Inferior parietal cortex (tissue), 1 donor: ENCODE data around the gene BAZ2B.
"Not testable (repeated sequence)": the region's sequence is repeated elsewhere in the genome, so short reads cannot be mapped to it uniquely, and the experiment has no call there.

ENCODE experiments used
- DNase-seq: peaks from one replicate; pipeline ENCODE4 v3.0.0-alpha.2; 2016; ENCODE audit errors: extremely low spot score

Gene BAZ2B, protein sequence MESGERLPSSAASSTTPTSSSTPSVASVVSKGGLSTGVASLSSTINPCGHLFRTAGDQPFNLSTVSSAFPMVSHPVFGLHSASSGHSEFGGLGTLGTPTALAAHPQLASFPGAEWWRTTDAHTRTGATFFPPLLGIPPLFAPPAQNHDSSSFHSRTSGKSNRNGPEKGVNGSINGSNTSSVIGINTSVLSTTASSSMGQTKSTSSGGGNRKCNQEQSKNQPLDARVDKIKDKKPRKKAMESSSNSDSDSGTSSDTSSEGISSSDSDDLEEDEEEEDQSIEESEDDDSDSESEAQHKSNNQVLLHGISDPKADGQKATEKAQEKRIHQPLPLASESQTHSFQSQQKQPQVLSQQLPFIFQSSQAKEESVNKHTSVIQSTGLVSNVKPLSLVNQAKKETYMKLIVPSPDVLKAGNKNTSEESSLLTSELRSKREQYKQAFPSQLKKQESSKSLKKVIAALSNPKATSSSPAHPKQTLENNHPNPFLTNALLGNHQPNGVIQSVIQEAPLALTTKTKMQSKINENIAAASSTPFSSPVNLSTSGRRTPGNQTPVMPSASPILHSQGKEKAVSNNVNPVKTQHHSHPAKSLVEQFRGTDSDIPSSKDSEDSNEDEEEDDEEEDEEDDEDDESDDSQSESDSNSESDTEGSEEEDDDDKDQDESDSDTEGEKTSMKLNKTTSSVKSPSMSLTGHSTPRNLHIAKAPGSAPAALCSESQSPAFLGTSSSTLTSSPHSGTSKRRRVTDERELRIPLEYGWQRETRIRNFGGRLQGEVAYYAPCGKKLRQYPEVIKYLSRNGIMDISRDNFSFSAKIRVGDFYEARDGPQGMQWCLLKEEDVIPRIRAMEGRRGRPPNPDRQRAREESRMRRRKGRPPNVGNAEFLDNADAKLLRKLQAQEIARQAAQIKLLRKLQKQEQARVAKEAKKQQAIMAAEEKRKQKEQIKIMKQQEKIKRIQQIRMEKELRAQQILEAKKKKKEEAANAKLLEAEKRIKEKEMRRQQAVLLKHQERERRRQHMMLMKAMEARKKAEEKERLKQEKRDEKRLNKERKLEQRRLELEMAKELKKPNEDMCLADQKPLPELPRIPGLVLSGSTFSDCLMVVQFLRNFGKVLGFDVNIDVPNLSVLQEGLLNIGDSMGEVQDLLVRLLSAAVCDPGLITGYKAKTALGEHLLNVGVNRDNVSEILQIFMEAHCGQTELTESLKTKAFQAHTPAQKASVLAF (N-terminal part only)

DNA sequence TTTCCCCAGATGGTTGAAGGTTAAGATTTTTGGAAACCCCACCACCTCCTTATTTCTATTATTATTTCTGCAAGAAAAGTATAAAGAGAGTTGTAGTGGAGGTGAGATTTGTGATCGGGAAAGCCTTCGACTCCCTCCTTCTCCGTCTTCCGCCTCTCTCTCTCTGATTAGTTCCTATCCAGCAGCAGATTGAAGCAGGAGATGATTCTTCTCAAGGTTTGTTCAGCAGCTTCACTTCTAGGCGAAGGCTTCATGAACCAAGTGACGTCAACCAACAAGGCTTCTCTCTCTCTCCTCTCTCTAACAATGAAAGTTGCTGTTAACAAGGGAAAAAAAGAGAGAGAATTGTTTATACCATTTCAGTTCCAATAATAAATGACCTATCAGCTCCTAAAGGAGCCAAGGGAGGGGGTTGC is at the start of gene BAZ2B:
Gene BAZ2B (minus strand): TSS at position 263 of the 416 bp plus-strand sequence. CDS start 137,829 bp downstream, outside the sequence.
- DNase-seq, result peak; percentile 82

DNA sequence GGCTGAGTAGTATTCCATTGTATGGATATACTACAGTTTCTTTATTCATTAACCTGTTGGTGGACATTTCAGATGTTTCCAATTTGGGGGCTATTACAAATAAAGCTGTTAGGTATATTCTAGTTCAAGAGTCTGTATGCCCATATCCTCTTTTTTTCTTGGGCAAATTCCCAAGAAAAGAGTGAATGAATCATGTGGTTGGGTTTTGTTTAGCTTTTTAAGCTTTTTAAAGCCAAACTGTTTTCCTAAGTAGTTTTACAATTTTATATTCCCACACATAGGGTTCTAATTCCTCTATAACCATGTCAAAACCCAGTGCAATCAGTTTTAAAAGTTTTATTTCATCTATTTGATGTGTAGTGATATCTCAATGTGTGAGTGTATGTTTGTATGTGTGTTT is 44.9 kb upstream of the BAZ2B start:
- DNase-seq, result no peak

DNA sequence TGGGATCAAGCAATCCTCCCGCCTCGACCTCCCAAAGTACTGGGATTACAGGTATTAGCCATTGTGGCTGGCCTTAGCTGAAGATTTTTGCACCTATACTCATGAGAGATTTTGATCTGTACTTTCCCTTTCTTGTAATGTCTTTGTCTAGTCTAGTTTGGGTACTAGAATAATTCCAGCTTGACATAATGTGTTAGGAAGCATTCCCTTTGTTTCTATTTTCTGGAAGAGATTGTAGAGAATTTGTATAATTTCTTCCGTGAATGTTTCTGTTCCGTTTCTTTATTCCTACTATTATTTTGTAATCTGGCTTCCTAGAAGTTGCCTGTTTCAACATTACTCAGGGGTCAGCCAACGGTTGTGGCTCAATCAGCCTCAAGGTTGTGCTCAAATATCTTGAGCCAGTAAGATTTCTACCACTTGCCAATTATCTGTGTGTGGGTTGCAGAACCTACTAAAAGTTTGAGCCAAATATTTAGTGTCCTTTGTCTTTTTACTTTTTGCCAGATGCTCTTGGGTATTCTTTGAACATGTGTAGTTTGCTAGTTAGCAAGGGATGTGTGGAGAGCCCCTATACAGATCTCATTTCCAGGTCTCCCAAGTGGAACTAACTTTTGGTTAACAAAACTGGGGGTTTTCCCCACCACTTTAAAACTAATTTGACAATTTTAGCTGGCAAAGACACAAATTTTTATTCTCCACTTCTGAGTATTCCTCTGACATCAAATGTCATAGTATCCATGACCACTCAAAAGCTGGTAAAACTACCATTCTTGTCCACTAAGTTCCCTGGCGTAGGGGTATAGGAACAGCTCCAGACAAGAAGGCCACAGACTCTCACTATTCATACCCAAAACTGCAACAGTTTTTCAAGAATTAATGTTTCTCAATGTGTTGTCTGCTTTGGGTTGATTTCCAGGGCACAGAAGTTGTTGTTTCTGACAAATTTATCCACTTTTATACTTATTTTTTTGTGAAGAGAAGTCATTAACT is 42.8 kb upstream of the BAZ2B start:
- no peak for DNase-seq

DNA sequence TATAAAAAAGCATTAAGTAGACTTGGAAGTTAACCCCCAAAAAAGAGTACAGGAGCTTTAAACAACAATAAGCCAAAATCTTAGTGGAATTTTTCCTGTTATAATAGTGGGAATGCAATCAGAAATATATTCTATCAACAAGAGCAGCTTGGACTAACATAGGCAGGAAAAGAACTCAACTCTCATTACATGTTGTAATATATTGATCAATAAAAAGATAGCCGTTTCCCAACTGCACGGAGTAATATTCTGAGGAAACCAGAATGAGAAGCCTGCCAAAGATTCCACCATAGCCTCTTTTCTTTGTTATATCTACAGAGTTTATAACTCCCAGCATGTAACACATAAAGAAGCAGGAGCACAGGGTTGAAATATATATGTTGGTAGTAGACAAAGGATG is 37.6 kb upstream of the BAZ2B start:
- DNase-seq, result no peak

DNA sequence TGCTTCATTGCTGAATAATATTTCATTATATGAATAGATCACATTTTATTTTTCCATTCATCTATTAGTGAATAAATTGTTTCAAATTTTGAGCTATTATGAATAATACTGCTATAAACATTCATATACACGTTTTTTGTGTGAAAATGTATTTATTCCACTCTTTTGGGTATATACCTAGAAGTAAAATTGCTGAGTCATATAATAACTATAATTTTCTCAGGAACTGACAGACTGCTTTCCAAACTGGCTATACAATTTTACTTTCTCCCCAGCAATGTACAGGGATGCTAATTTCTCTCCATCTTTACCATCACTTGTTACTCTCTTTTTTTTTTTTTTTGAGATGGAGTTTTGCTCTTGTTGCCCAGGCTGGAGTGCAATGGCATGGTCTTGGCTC is 35.5 kb upstream of the BAZ2B start:
- DNase-seq, result no peak

DNA sequence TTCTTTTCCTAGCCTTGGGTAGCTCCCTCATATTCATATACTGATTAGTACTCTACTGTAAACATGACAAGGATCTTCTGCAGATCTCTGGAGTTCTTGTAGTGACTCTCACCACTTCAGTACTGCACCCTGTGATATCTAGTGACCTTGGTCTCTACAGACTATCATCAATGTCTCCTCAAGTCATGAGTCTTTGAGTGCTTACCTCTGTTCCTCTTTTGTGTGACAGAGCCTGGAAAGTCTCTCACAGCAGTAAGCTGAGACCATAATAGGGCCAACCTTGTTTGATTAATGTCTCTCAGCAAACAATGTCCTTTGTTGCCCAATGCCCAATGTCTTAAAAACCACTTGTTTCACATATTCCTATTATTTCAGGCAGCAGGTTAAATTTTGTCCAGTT is 34.2 kb upstream of the BAZ2B start:
- no peak for DNase-seq

DNA sequence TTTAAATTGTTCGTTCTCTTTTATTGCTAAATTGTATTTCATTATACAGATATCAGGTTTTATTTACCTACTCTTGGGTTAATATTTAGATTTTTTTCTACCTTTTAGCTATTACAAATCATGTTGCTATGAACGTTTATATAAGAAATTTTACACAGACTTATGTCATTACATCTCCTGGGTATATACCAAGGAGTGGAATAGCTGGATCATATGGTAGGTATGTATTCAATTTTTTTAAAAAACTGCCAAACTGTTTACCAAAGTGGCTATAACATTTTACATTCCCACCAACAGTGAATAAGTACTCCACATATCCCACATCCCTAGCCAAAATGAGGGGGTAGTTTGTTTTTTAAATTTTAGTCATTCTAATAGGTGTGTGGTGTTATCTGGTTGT is 32.3 kb upstream of the BAZ2B start:
- no peak for DNase-seq

DNA sequence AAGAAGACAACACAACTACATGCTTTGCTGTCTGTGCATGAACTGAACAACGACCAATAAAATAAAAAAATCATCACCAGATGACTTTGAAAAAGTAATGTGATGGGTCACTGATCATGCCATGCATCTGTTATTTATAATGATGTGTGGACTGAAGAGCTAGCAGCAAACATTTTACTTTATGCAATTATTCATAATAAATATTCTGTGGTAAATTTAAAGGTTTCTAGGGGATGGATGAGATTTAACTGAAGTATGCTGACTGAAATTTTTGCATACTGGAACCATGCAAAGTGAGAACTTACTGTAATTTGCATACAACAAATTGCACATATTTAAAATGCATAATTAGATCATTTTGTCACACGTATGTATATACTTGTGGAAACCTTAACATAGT is 31.3 kb upstream of the BAZ2B start:
- DNase-seq, result no peak

DNA sequence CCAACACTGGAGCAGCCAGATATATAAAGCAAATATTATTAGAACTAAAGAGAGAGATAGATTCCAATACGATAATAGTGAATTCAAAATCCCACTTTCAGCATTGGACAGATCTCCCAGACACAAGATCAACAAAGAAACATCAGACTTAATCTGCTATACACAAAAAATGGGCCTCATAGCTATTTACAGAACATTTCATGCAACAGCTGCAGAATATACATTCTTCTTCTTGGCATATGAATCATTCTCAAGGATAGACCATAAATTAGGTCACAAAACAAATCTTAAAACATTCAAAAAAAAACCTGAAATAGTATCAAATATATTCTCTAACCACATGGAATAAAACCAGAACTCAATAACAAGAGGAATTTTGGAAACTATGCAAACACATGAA is 23.8 kb upstream of the BAZ2B start:
- DNase-seq, result no peak

DNA sequence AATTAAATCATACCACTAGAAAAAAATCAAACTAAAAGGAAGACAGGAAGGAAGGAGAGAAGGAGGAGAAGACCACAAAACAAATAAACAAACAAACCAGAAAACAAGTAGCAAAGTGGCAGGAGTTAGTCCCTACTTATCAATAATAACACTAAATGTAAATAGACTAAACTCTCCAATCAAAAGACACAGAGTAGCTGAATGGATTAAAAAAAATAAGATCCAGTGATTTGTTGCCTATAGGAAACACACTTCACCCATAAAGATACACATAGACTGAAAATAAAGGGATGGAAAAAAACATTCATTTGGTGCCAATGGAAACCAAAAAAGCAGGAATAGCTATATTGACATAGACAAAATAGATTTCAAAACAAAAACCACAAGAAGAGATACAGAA is 23.4 kb upstream of the BAZ2B start:
- no peak for DNase-seq

DNA sequence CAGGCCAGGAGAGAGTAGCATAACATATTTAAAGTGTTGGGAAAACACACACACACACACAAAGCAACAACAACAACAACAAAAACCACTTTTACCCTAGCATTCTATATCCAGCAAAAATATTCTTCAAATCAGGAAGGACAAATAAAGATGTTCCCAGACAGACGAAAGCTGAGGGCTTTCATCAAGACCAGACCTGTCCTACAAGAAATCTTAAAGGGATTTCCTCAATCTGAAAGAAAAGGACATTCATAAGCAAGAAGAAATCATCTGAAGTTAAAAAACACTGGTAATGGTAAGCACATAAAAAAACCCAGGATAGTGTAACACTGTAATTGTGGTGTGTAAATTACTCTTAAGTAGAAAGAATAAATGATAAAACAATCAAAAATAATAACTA is 22.7 kb upstream of the BAZ2B start:
- no peak for DNase-seq

DNA sequence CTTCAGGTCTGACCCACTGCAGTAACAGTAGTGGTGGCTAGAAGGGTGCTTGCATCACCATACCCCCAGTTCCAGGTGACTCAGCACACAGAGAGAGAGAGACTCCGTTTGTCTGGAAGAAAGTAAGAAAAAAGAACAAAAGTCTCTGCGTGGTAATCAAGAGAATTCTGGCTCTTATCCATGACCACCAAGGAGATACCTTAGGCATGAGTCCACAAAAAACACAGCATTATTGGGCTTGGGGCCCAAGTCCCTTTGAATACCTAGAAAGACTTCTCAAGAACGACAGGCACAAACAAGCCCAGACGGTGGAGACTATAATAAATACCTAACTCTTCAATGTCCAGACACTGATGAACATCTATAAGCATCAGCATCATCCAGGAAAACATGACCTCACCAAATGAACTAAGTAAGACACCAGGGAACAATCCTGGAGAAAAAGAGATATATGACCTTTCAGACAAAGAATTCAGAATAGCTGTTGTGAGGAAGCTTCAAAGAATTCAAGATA is 21.7 kb upstream of the BAZ2B start:
- DNase-seq, result no peak

DNA sequence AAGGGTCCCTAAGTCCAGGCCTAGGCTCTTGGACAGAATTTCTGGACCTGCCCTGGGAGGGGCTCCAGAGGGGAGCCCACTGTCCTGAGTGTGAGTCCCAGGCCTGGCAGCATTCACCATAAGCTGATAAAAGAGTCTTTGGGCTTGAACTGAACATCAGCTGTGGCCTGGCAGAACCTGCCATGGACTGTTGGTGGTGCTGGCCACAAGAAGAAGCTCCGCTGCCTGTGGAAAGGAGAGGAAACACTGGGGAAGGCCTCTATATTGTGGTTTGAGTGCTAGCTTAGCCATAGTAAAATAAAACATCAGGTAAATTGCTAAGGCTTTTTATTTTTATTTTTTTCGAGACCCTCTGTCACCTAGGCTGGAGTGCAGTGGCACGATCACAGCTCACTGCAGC is 20.9 kb upstream of the BAZ2B start:
- DNase-seq, result no peak

DNA sequence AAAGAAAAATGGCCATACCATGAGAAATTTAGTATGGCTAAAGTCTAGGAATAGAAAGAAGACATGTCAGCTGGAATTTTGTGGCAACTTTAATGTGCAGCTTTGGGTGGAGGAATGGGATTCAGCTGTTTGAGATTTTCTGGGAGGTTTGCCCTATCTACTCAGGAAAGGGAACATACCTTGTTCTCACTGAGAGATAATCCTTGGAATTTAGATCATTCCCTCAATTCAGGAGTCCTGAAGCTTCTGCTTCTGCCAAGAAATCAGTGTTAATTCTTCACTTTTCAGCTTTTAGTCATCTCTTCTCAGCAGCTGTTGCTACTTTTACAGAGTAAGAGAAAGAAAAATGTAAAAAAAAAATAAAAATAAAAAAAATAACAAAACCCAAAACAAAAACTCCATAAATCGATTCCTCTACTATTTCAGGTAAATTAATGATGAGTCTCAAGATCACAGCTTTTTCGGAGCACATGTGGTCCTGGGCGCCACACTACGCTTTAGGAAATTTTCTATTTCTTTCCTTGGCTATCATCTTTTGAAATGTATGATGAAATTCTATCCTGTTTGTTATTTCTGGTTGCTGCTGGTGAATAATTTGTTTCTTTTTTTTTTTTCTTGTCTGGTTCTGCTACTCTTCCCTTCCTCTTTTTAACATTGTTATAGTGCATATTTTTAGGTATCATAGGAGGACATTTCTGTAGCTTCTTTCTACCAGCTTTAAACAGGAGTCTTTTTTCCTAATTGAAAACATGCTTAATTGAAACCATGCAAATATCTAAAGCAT is 18.9 kb upstream of the BAZ2B start:
- DNase-seq, result peak; percentile 27

DNA sequence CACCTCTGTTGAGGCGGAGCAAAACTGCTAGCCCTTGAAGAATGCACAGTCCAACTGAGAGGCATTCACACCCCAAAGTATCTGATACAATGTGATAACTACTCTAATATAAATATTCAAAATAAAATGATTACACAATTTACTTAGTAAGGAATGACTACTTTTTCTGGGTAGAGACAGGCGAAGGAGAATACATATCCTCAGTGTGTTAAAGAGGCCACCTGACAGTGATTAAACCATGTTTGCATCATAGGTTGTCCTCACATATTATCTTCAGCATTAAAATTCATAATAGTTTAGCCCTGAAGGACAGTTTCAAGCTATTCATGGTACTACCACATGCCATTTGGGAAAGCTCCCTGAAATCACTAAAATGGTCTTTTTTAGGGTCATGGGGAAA is 16.9 kb upstream of the BAZ2B start:
- DNase-seq, result no peak

DNA sequence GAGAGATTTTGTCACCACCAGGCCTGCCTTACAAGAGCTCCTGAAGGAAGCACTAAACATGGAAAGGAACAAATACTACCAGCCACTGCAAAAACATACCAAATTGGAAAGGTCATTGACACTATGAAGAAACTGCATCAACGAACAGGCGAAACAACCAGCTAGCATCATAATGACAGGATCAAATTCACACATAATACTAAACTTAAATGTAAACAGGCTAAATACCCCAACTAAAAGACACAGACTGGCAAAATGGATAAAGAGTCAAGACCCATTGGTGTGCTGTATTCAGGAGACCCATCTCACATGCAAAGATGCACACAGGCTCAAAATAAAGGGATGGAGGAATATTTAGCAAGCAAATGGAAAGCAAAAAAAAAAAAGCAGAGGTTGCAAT is 9.3 kb upstream of the BAZ2B start:
- DNase-seq, result not testable (repeated sequence)

DNA sequence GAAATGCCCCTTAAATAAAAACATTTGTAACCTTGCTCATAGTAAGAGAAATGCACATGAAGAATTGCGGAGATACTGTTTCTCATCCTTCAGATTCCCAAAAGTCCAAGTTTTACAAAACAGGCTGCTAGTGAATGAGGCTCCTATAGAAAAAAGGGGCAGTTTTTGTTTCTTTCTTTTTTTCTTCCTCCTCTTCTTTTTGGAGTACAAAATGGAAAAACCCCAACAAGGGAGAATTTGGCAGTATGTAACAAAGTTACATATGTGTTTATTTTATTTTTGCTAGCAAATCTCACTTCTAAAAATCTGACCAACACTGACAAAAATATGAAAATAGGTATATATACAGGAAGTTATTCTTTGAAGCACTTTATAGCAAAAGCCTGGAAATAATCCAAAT is 7.1 kb upstream of the BAZ2B start:
- no peak for DNase-seq

DNA sequence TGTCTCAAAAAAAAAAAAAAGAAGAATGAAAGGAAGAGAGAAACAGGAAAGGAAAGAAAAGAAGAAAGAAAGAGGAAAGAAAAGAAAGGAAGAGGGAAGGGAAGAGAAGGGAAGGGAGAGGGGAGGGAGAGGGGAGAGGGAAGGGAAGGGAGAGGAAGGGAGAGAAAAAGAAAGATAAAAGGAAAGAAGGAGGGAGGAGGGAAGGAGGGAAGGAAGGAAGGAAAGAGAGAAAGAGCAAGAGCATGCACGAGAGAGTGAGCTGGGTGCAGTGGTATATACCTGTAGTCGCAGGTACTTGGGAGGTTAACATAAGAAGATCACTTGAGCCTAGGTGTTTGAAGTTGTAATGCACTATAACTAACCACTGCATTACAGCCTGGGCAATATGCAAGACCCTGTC is 6.6 kb upstream of the BAZ2B start:
- no peak for DNase-seq

DNA sequence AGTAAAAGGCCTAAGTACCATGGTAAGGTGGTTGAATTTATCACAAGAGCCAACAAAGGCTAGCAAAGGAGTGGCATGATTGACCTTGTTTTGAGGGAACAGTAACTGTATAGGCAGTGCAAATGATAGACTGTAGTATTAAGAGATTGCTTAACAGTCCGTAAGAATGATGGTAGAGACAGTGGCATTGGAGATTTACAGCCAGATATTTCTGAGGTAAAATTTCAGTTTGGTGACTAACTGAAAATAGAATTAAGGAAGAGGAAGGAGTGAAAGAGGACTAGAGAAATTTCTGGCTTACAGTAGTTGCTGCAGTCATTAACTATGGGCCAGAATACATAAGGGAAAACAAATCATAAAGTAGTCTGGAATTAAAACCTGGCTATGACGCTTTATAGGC is 4.4 kb upstream of the BAZ2B start:
- DNase-seq, result no peak

DNA sequence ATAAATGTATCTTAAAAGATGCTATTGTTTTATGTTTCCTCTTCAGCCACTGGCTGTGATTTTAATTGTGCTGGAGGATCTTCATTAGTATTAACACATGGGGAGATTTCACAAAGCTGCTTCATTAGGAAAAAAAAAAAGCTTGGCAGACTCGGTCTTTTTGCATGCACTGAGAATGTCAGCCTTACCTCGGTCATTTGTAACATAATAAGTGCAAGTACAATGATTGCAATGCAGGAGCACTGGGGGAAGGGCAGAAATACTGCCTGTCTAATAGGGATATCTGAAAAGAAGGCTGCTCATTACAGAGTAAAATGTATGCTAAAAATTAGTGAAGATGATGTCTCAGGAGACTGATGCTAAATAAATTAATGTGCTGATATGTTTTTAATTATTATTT is 1.3 kb upstream of the BAZ2B start:
- DNase-seq, result no peak
